ENCODE data around the gene CEP85. TPM values are rescaled to one million over a fixed set of nuclear protein-coding genes. Genes with fewer than 3 reads are reported as not detected.

The CEP85 gene
- total and polyA plus RNA-seq, 9 of the 15 experiments (the other 6 are each of a cell fraction or from before 2014, with no cell fraction given): 42.1 to 140 (median 92.6) TPM

- no TSS peak for BruUV-seq (replicated peaks)
- H3K4me3 ChIP-seq: no peak overlapping the region
- no peak for FAIRE-seq
- peaks cover 57 to 69% of the 10 kb centered on the region in 2 experiments for H3K4me1 ChIP-seq (replicated peaks in 1 of 2; ENCODE audit: control insufficient read depth in 2 of 2, insufficient read depth in 2 of 2, low read length in 2 of 2)
- no peaks in the 10 kb centered on the region for H3K27me3 ChIP-seq (ENCODE audit: control insufficient read depth in 2 of 2, insufficient read depth in 2 of 2, low read length in 2 of 2)
- TF ChIP-seq ZNF75A (CRISPR knock-in tag; IDR thresholded peaks at IDR 0.05) (no peak), CTBP1 (IDR thresholded peaks at IDR 0.05; ENCODE audit: borderline replicate concordance) (no peak), FOXJ2 (tag; IDR thresholded peaks at IDR 0.05) (no peak), CBFA2T2 (conservative IDR thresholded peaks at IDR 0.05) (no peak), NFE2L1 (tag; IDR thresholded peaks at IDR 0.05; ENCODE audit: borderline replicate concordance, low read depth) (no peak), BHLHE40 (IDR thresholded peaks at IDR 0.05; ENCODE audit: low read length) (no peak), ZNF780A (CRISPR knock-in tag; IDR thresholded peaks at IDR 0.05) (no peak)
- peak overlapping the region in 1 of 2 experiments; percentile 60; a peak in 1 of 4 replicates for H3K9ac ChIP-seq (ENCODE audit: insufficient read depth in 1 of 2, low read depth in 2 of 2, low read length in 2 of 2)
- H4K20me1 ChIP-seq (replicated peaks; ENCODE audit: control insufficient read depth, insufficient read depth, low read length): peaks cover 4% of the 10 kb centered on the region; the same call in 1 of the 2 replicates
- H3K36me3 ChIP-seq (ENCODE audit: control insufficient read depth, insufficient read depth, low read length): peaks cover 82% of the 10 kb centered on the region
- no peak for DNase-seq (ENCODE audit: extremely low read depth in 1 of 4, low spot score in 3 of 4)
- intact Hi-C loops (cut with micrococcal nuclease) (no loop called here), in situ Hi-C loops (cut with MboI) (loop anchor here (5.0 kb wide), 1 partner anchor 115 kb away; no protein-coding TSS in a partner anchor)
- 79% methylated on average over 3 of the region's 3 CpGs for WGBS (ENCODE audit: insufficient coverage, low coverage, missing lambda C conversion rate)
- ChIA-PET POLR2A (interaction anchor here (0.8 to 3.6 kb wide), 9 partner anchors 8 to 248 kb away, joined by 3 to 10 read pairs (median 4); partner anchors contain the start of genes CD52 and CEP85), CTCF (ENCODE audit: low intra/inter-chr PET ratio) (interaction anchor here (0.6 to 3.2 kb wide), 4 partner anchors 44 to 683 kb away, joined by 3 to 31 read pairs (median 11); partner anchors contain the start of gene KDF1)
- peaks cover 5% of the 10 kb centered on the region for H3K9me1 ChIP-seq (ENCODE audit: control insufficient read depth, insufficient read depth, low read length)
- ATAC-seq: no peak
- no peak overlapping the region for H2AFZ ChIP-seq (ENCODE audit: low read depth, low read length)
- no peak overlapping the region for H3K4me2 ChIP-seq (ENCODE audit: insufficient read depth, low read length)
- H3K9me3 ChIP-seq (replicated peaks; ENCODE audit: control insufficient read depth, insufficient read depth, low read depth, low read length): no peaks in the 10 kb centered on the region
- peaks cover 24% of the 10 kb centered on the region; the same call in 2 of the 3 replicates for H3K79me2 ChIP-seq (ENCODE audit: control insufficient read depth, insufficient read depth, low read length)
- peak overlapping the region; percentile 81 for H3K27ac ChIP-seq (ENCODE audit: extremely low read depth, low read depth, low read length)
Observed at GRCh38 chr1:26277261-26277661, 43.3 kb downstream of the CEP85 start.

All from K562 (cell line).